Skeletal muscle cell (primary cell): ENCODE measurements around the gene KRTAP4-5.
"Not testable (repeated sequence)": the region's sequence is repeated elsewhere in the genome, so short reads cannot be mapped to it uniquely, and the experiment has no call there.

Experiments
- DNase-seq: peaks from one replicate; pipeline ENCODE4 v3.0.0-alpha.2; 2010; ENCODE audit warnings: low read depth
- H3K4me3 ChIP-seq: 2 replicates; pipeline ENCODE4 v1.5.1; 2011; ENCODE audit warnings: low read depth, mild to moderate bottlenecking, control low read depth, low read length, moderate library complexity

KRTAP4-5 gene

GRCh38 chr17:41117846-41118386, 31.7 kb downstream of the KRTAP4-5 start, which contains the start of gene KRTAP4-11:
KRTAP4-11 (minus strand) TSS chr17:41118373; CDS start chr17:41118315, 58 bp downstream.
- not testable (repeated sequence) for H3K4me3 ChIP-seq, DNase-seq

- no peak for DNase-seq
- H3K4me3 ChIP-seq = no peak overlapping the region
These were observed 33.3 kb downstream of the KRTAP4-5 start for GRCh38 chr17:41116297-41116696.

GRCh38 chr17:41111151-41111885, 38.3 kb downstream of the KRTAP4-5 start:
- H3K4me3 ChIP-seq = no peak overlapping the region
- no peak for DNase-seq

- H3K4me3 ChIP-seq, DNase-seq: not testable (repeated sequence)
These were observed 40.8 kb downstream of the KRTAP4-5 start for GRCh38 chr17:41108728-41109386.

GRCh38 chr17:41107941-41108450, 41.6 kb downstream of the KRTAP4-5 start:
- DNase-seq = no peak
- H3K4me3 ChIP-seq = no peak overlapping the region

- DNase-seq = not testable (repeated sequence)
These were observed 44.3 kb downstream of the KRTAP4-5 start, which contains the start of gene KRTAP4-9 for GRCh38 chr17:41105347-41105746. KRTAP4-9 (plus strand) TSS chr17:41105389; CDS start chr17:41105389, 0 bp downstream.

GRCh38 chr17:41104386-41105038, 45.1 kb downstream of the KRTAP4-5 start:
- DNase-seq = peak; percentile 34
- not testable (repeated sequence) for H3K4me3 ChIP-seq

More at GRCh38 chr17:41105347-41105746, 44.3 kb downstream of the KRTAP4-5 start, which contains the start of gene KRTAP4-9:
- H3K4me3 ChIP-seq = not testable (repeated sequence)

- H3K4me3 ChIP-seq = no peak overlapping the region
- no peak for DNase-seq
These were observed 45.7 kb downstream of the KRTAP4-5 start for GRCh38 chr17:41103896-41104295.

GRCh38 chr17:41101586-41102259, 47.9 kb downstream of the KRTAP4-5 start, which contains the start of gene KRTAP4-16:
KRTAP4-16 (minus strand) TSS chr17:41102209; CDS start chr17:41102209, 0 bp downstream.
- DNase-seq = no peak
- no peak within 1 kb of the TSS for H3K4me3 ChIP-seq

- DNase-seq, H3K4me3 ChIP-seq: not testable (repeated sequence)
These were observed 49.7 kb downstream of the KRTAP4-5 start for GRCh38 chr17:41099682-41100480.
